K562 (cell line): Measurements from ENCODE around the gene EGLN3. TPM values are rescaled to one million over a fixed set of nuclear protein-coding genes. Genes with fewer than 3 reads are reported as not detected.

Experiments used
- ATAC-seq: fragments of 200-7000 bp; cut with Tn5 transposase; 3 replicates; pipeline ENCODE4 v1.9.1; 2020; ENCODE audit warnings: moderate library complexity
- BruUV-seq: library from RNA; stranded (reverse); fragments of 400-500 nt; replicated peaks from 2 replicates; lab custom pipeline; 2021; lab: Mats Ljungman, UMichigan
- CTCF ChIA-PET: fragments of 300-600 bp; formaldehyde crosslinking; extraction: SDS; loops from one replicate; lab custom pipeline; 2021; ENCODE audit warnings: low intra/inter-chr PET ratio; lab: Yijun Ruan, JAX
- POLR2A ChIA-PET: fragments of 300-600, 350-650 bp; sonication (Branson Sonifier 250); formaldehyde crosslinking; extraction: SDS; loops from one replicate; lab custom pipeline; 2021; ENCODE audit warnings: antibody characterized with exemption, inconsistent platforms; lab: Yijun Ruan, JAX
- DNase-seq, 4 experiments: peaks; one replicate each; pipeline versions ENCODE4 v3.0.0 to v3.0.0-alpha.2; 2011 to 2018; ENCODE audit warnings: low spot score in 3 of 4, mixed read lengths in 3 of 4; ENCODE audit errors: extremely low read depth in 1 of 4
- FAIRE-seq: peaks from 2 replicates; lab custom pipeline; 2011; peaks lifted over from hg19 to GRCh38; lab: Jason Lieb, UNC
- H2AFZ ChIP-seq: 2 replicates; pipeline ENCODE4 v1.6.0; 2011; ENCODE audit warnings: low read depth, low read length, control low read depth, inconsistent platforms
- H3K27ac ChIP-seq: fragments of 200-600 bp; 3 replicates; pipeline ENCODE4 v1.8.0; 2011; ENCODE audit warnings: low read depth, mild to moderate bottlenecking, control low read depth, inconsistent platforms, low read length, moderate library complexity, mixed read lengths; ENCODE audit errors: extremely low read depth
- H3K27me3 ChIP-seq, 2 experiments: fragments of 300-600 bp in 1 of 2; 2 replicates in 1 of 2; 3 replicates in 1 of 2; pipeline versions ENCODE4 v1.6.0 to v1.8.0; 2011; ENCODE audit warnings: inconsistent platforms in 2 of 2, low read length in 2 of 2, mild to moderate bottlenecking in 1 of 2, mixed read lengths in 1 of 2, moderate library complexity in 1 of 2; ENCODE audit not compliant: control insufficient read depth in 2 of 2, insufficient read depth in 2 of 2
- H3K36me3 ChIP-seq: fragments of 300-600 bp; 3 replicates; pipeline ENCODE4 v1.8.0; 2011; ENCODE audit warnings: mild to moderate bottlenecking, low read length, inconsistent platforms; ENCODE audit not compliant: control insufficient read depth, insufficient read depth
- H3K4me1 ChIP-seq, 2 experiments: fragments of 200-600 bp in 1 of 2; replicated peaks in 1 of 2; 2 replicates in 1 of 2; 3 replicates in 1 of 2; pipeline versions ENCODE4 v1.5.1 to v1.8.0; 2011; ENCODE audit warnings: inconsistent platforms in 2 of 2, low read length in 2 of 2, mild to moderate bottlenecking in 1 of 2, mixed read lengths in 1 of 2, moderate library complexity in 1 of 2; ENCODE audit not compliant: control insufficient read depth in 2 of 2, insufficient read depth in 2 of 2
- H3K4me2 ChIP-seq: 2 replicates; pipeline ENCODE4 v1.6.1; 2011; ENCODE audit warnings: low read length, control low read depth, inconsistent platforms, mixed read lengths; ENCODE audit not compliant: insufficient read depth
- H3K4me3 ChIP-seq: fragments of 200-600 bp; sonication (generic), shearing (Covaris generic); 2 replicates; pipeline ENCODE4 v1.5.1; 2016; ENCODE audit warnings: control low read depth, inconsistent platforms
- H3K79me2 ChIP-seq: fragments of 200-600 bp; 3 replicates; pipeline ENCODE4 v1.8.0; 2011; ENCODE audit warnings: low read length, inconsistent platforms; ENCODE audit not compliant: control insufficient read depth, insufficient read depth
- H3K9ac ChIP-seq, 2 experiments: 2 replicates each; pipeline versions ENCODE4 v1.6.0 to v1.6.1; 2011; ENCODE audit warnings: low read depth in 2 of 2, low read length in 2 of 2, control low read depth in 1 of 2, inconsistent platforms in 1 of 2, mild to moderate bottlenecking in 1 of 2, mixed read lengths in 1 of 2; ENCODE audit not compliant: insufficient read depth in 1 of 2
- H3K9me1 ChIP-seq: one replicate; pipeline ENCODE4 v1.6.0; 2011; ENCODE audit warnings: inconsistent platforms, mild to moderate bottlenecking, low read length, moderate library complexity; ENCODE audit not compliant: control insufficient read depth, insufficient read depth
- H3K9me3 ChIP-seq: replicated peaks from 2 replicates; pipeline ENCODE4 v1.5.1; 2011; ENCODE audit warnings: low read depth, low read length, inconsistent platforms; ENCODE audit not compliant: control insufficient read depth, insufficient read depth
- H4K20me1 ChIP-seq: replicated peaks from 2 replicates; pipeline ENCODE4 v1.6.1; 2011; ENCODE audit warnings: low read length, inconsistent platforms, mixed read lengths; ENCODE audit not compliant: control insufficient read depth, insufficient read depth
- MGA ChIP-seq: fragments of 450-650 bp; IDR thresholded peaks from 2 replicates; pipeline ENCODE4 v1.6.1; 2016; ENCODE audit warnings: mild to moderate bottlenecking, moderate library complexity
- MTA1 ChIP-seq: fragments of 450-650 bp; IDR thresholded peaks from 2 replicates; pipeline ENCODE4 v1.6.1; 2017; ENCODE audit warnings: borderline replicate concordance
- ZNF592 ChIP-seq: fragments of 450-650 bp; IDR thresholded peaks from 2 replicates; pipeline ENCODE4 v1.6.1; 2017; ENCODE audit warnings: antibody characterized with exemption, mild to moderate bottlenecking
- ZNF830 ChIP-seq: fragments of 250-450 bp; sonication (Bioruptor Pico); IDR thresholded peaks from 2 replicates; pipeline ENCODE4 v1.5.0; 2021; ENCODE audit warnings: mild to moderate bottlenecking
- WGBS: fragments of 100-300 bp; shearing (Covaris generic); methylation state at CpG from one replicate; pipeline ENCODE4 v1.1.6; 2016; ENCODE audit warnings: low coverage, mixed read lengths; ENCODE audit not compliant: insufficient coverage; ENCODE audit errors: missing lambda C conversion rate; 5-methylcytosine and 5-hydroxymethylcytosine counted together
- in situ Hi-C: fragments of 300-500 bp; cut with MboI; formaldehyde crosslinking; loops from 4 replicates; pipeline ENCODE4 v1.15.0; 2018; ENCODE audit warnings: inconsistent platforms, mixed read lengths
- intact Hi-C: fragments of 100-400 bp; cut with micrococcal nuclease; formaldehyde crosslinking; loops from 2 replicates; pipeline ENCODE4 v1.14.2; 2022
- polyA plus RNA-seq, 8 experiments: library from polyadenylated mRNA; depleted of rRNA in 4 of 8; stranded (reverse) in 5 of 8; unstranded in 3 of 8; fragments of >200 nt; fragmentation: Nextera tagmentation in 2 of 8; fragmentation: Illumina TruSeq in 1 of 8; extraction: Ambion mirVana in 2 of 8; extraction: Trizol in 1 of 8; gene quantifications; 2 replicates each; pipeline versions ENCODE4 v1.2.1 to v1.2.3, GENCODE V29; 2011 to 2014; ENCODE audit warnings: inconsistent platforms in 1 of 8, missing spikeins in 1 of 8
- total RNA-seq, 7 experiments: library from RNA; depleted of rRNA in 6 of 7; stranded (reverse); fragments of >200 nt in 6 of 7; fragmentation: Illumina TruSeq in 2 of 7; extraction: Trizol in 2 of 7; gene quantifications; 2 replicates each; pipeline versions ENCODE4 v1.2.1 to v1.2.3, GENCODE V29; 2011 to 2021; ENCODE audit warnings: low replicate concordance in 1 of 7

Gene EGLN3
- total and polyA plus RNA-seq, 9 of the 15 experiments (the other 6 are each of a cell fraction or from before 2014, with no cell fraction given) = 2.5 to 87.6 (median 5.8) TPM

GRCh38 chr14:33917661-33918060 is 33.2 kb downstream of the EGLN3 start:
- Histone ChIP-seq H2AFZ (peak overlapping the region; percentile 56; the same call in 1 of the 2 replicates), H3K4me3 (no peak overlapping the region), H3K4me2 (peak overlapping the region; percentile 65), H3K27me3 (no peaks in the 10 kb centered on the region), H3K27ac (peak overlapping the region; percentile 92), H3K4me1 (peaks cover 14 to 44% of the 10 kb centered on the region in 2 experiments; a peak in 4 of 5 replicates), H3K9me1 (no peaks in the 10 kb centered on the region), H3K79me2 (peaks cover 3% of the 10 kb centered on the region; the same call in 2 of the 3 replicates), H3K36me3 (peaks cover 8% of the 10 kb centered on the region; the same call in 2 of the 3 replicates), H3K9me3 (no peaks in the 10 kb centered on the region), H4K20me1 (no peaks in the 10 kb centered on the region), H3K9ac (peak overlapping the region in 1 of 2 experiments; percentile 45; a peak in 2 of 4 replicates)
- CTCF ChIA-PET = no interaction called here
- in situ Hi-C loops = no loop called here
- intact Hi-C loops = loop anchor here (5.0 kb wide), 1 partner anchor 70 kb away; no protein-coding TSS in a partner anchor
- peak; percentile 32 to 62 (median 45) for DNase-seq
- no peak for FAIRE-seq
- POLR2A ChIA-PET = interaction anchor here (1.4 to 1.6 kb wide), 2 partner anchors 8 to 15 kb away, joined by 3 to 6 read pairs; no protein-coding TSS in a partner anchor
- no TSS peak for BruUV-seq
- TF ChIP-seq MTA1 = 0 out of 2 replicates have a peak, but pooled peaks have one; percentile 6
- TF ChIP-seq MGA = 0 out of 2 replicates have a peak, but pooled peaks have one; percentile 20
- 0 out of 2 replicates have a peak, but pooled peaks have one; percentile 17 for TF ChIP-seq ZNF592
- TF ChIP-seq ZNF830 (CRISPR knock-in tag) = no peak
- 0% methylated on average over 1 of the region's 1 CpG for WGBS
- peak; percentile 75 for ATAC-seq
